CD4-positive, alpha-beta T cell treated with Interleukin-15 for 1 hour (primary cell): ENCODE measurements around the gene SYNE4.
A peak's percentile ranks its signal among the peaks of the same experiment; 100 is the strongest.

Experiments used
- DNase-seq: peaks from one replicate; pipeline ENCODE4 v3.0.0-alpha.2; 2020

Gene SYNE4

DNA sequence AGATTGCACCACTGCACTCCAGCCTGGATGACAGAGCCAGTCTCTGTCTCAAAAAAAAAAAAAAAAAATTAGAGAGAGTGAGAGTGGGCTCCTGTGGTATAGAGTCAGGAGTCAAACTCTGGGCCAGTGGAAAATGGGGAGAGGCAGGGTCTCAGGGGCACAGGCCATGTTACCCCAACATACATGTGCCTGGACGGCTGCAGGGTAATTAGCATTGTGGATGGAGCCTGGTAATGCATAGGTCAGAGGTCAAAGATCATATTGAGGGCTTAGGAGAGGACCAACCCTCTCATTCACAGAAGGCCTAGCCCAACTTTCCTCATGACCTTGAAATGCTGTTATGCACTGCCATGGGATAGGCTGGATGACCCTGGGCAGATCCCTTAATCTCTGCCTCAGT is 16.9 kb upstream of the SYNE4 start:
- no peak for DNase-seq

DNA sequence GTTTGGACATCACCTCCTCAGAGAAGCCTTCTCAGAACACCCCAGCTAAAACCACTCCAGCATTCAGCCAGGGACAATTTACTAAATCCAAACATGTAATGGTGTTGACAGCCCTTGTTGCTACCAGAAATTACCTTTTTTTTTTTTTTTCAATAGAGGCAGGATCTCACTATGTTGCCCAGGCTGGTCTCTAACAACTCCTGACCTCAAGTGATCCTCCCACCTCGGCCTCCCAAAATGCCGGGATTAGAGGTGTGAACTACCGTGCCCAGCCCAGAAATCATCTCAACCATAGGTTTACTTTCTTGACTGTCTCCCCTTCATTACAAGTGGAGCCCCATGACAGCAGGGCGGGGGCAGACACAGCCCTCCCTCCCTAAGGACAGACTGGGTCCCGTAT is 14.8 kb upstream of the SYNE4 start:
- DNase-seq, result no peak

- no peak for DNase-seq
Observed at GRCh38 chr19:36019061-36019670, 10.6 kb upstream of the SYNE4 start.

DNA sequence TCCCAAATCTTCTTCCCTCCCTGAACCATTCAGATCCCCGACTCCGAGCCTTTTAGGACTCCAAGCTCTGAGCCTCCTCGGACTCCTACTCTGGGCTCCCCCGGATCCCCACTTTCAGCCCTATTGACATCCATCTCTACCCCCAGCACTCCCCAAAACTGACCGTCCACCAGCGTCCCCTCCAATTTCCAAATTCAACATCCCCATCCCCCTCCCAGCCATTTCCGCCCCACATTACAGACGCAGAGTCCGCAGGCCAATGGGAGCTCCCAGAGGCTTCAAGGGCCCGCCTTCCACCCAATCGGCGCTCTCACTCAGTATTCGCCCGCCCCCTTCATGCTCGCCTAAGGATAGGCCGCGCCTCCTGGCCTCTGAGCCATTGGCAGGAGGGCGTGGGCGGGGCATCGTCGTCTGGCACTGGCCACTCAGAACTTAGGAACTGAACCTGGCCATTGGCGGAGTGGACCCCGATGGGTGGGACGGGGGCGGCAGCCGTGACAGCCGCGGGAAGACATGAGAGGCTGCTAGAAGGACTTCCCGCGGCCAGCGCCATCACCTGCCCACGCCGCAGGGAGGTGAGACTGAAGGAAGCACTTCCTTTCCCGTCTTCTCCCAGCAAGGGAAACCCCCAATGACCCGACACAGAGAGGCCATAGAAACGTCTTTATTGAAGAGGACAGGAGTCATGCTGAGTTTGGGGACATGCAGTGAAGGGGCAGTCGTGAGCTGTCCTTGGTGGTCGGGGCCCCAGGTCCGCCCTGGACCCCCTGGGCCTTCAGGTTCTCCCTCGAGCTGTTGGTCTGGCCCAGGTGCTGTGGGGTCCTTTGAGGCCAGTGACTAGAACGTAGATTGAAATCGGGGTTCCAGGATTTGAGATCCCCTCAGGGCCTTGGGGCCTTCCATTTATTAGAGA is 5.7 kb upstream of the SYNE4 start, which contains the start of gene ALKBH6:
ALKBH6 (minus strand) TSS at position 202 of the 913 bp plus-strand sequence. CDS start 816 bp downstream, outside the sequence.
- peak; percentile 99 for DNase-seq

DNA sequence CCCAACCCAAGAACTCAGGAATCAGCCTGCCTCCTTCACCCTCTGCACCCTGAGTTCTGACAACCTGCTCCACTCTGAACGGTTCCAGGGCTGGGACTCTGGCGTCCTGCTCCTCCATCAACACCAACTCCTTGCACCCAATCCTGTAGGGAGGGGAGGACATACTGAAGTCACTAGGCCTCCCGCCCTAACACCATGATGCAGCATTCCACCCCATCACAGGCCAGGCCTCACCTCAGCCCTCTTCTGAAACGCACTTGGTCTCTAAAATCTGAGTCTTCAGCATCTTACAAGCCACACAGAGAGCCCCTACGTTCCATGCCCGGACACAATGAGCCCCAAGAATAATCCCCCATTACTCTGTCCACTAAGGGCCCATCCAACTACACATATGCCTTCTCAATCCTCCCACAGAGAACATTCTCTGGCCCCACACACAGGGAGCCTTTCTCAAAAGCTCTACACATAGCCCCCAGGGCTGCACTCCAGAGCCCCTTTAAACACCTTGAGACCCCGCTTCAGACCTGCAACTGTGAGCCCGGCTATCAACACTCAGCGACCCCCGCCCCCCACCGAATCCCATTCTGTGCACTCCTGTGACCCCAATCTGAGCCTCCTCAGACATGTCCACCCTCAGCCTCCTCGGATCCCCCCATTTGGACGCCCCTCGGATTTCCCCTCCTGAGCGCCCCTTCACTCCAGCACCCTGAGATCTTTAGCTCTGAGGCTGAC is 4.8 kb upstream of the SYNE4 start:
- DNase-seq, result no peak

DNA sequence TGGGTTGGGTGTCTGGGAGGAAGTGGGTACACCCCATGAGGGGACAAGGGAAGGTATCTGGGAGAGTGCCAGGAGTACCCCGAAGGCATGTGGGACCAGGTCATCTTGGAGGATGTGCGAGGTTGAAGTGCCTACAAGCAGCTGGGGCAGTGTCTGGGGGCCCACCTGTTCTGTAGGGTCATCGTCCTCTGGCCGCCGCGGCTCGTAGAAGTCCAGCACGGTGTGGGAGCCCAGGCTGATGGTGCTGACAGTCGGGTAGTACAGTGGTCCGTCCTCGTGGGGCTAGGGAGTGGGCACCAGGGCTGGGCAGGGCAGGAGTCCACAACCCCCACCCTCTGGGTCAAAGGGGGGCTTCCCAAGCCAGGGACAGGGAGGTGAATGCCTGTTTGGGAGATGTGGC is 1.8 kb upstream of the SYNE4 start:
- DNase-seq, result no peak

DNA sequence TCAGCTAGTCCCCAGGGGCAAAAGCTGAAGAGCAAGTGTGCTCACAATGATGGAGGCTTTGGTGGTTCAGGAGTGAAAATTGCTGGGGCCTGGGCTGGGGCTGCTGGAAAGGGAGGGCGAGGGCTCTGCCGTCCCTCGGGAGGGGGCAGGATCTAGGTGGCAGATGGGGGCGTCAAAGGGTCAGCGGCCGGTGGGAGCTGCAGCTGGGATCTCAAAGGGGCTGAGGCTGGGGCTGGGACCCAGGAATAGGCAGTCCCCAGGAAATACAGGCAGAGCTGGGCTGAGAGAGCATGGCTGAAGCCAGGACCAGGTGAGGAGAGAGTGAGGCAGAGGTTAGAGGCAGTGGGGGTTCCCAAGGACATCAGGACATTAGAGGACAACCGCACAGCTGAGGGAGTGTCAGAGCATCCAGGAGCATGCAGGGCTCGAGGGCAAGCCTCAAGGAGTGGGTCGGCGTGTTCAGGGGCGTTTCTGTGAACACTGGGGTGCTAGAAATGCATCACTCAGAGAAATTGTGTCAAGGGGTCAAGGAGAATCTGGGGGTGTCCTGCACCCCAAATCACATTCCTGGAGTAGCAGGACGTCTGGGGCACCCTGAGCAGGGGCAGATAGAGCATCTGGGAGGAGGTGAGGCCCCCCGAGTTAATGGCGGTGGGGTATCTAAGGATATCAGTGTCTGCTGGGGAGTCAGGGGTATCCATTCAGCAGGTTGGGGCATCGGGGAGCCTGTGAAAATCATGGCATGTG is 1.2 kb upstream of the SYNE4 start:
- no peak for DNase-seq

GRCh38 chr19:36009220-36009619 is 607 bp upstream of the SYNE4 start:
- peak; percentile 34 for DNase-seq

- no peak for DNase-seq
Observed at GRCh38 chr19:36006955-36007354, 1.7 kb downstream of the SYNE4 start.

- no peak for DNase-seq
Observed at GRCh38 chr19:36003284-36003683, 5.3 kb downstream of the SYNE4 start.

DNA sequence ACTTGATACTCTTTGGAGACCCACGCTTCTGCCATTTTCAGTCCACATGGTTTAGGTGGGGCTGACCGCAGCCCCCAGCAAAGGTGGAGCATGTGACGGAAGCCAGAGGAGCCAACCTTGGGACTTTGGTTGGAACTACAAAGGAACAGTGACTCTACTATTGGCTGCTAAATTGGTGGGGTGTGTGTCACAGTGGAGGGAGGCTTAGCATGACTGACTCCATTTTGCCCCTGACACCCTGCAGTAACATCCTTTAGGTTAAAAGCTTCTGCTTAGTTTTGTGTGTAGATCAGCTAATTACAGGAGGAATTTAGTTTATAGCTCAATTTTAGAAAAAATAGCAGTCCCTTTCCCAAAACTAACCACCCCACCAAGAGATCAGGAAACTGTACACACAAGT is 7.0 kb downstream of the SYNE4 start:
- no peak for DNase-seq

GRCh38 chr19:35996777-35997176 is 11.8 kb downstream of the SYNE4 start:
- no peak for DNase-seq

DNA sequence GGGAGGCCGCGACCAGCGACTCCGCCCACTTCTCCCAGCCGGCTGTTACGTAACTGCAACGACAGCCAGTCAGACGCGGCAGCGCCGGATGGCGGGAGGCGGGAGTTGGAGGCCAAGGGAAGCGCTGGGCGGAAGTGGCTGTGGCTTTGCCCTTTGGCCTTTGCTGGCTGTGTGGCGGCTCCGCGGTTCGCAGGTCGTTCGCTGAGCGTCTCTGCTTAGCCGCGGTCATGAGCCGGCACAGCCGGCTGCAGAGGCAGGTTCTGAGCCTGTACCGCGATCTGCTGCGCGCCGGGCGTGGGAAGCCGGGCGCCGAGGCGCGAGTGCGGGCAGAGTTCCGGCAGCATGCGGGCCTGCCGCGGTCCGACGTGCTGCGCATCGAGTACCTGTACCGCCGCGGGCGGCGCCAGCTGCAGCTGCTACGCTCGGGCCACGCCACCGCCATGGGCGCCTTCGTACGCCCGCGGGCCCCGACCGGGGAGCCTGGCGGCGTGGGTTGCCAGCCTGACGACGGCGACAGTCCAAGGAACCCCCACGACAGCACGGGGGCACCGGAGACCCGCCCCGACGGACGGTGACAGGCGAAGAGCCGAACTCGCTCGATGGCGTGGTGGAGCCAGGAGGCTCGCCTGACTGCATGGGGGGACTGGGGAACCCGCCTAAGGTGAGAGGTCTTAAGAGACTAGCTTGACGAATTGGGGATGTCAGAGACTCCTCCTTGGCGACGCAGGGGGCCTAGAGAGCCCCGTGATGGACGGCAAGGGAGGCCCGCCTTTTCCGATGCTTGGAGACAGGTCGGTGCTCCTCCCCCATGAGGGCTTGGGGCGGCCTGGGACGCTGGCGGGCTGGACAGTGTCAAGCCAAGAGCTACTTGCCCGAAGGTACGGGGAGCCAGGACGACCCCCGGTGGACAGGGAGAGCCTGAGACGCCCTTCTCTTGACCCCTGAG is 13.3 kb downstream of the SYNE4 start, which contains the start of gene SDHAF1:
SDHAF1 (plus strand) TSS at position 141 of the 946 bp plus-strand sequence; CDS start at position 228, 87 bp downstream.
- peak; percentile 92 for DNase-seq

DNA sequence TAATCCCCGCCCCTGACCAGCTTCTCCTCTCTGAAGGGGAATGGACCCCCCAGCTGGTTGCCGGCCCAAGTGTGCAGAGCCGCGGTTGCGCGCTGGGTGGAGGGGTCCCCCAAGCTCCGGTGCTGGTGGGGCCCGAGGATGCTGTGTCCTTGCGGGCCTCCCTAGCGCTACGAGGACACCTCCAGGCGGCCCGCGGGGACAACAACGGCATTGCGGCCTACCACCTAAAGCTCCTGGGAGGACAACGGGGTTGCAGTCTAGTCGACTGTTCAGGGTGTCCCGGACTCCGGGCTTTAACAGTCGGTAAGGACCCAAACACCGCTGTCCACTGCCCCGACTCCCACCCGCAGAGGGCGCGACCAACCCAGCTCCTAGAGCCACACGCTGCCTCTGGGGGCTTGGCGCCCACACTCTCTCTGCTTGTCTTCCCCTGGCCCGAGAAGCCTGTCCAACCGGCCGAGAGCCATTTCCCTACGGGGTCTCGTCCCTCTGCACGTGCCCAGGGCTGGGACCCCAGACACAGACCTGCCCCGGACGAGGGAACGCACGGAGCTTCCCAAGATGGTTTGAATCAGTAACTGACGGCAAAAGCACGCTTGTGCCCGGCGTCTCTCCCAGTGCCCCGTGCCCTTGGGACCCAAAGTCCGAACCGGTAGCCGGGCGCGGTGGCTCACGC is 14.6 kb downstream of the SYNE4 start:
- no peak for DNase-seq

DNA sequence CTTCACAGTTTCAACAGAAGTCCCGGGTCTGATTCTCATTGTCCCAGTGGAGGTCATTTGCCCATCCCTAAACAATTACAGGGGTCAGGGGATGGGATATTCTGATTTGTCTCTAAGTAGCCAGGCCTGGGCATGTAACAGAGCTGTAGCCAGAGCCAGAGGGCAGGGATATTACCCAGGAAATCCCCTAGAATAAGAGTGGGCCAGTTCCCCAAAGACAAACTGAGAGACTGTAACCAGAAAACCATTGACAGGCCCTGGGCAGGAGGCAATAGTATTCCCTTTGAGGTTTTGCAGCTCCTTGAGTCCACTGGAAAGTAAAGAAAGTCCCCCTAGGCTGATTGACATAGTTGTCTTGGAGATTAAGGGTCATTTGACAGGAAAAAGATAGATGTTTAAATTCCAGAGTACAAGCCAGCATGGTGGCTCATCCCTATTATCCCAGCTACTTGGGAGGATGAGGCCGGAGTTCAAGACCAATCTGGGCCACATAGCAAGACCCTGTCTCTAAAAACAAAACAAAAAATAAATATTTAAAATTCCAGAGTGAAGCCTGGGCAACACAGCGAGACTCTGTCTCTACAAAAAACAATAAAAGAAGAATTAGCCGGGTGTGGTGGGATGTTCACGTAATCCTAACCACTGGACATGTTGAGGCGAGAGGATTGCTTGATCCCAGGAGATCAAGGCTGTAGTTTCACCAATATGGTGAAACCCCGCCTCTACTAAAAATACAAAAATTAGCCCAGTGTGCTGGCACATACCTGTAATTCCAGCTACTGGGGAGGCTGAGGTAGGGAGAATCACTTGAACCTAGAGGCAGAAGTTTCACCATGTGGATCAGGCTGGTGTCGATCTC is 15.5 kb downstream of the SYNE4 start:
- no peak for DNase-seq

DNA sequence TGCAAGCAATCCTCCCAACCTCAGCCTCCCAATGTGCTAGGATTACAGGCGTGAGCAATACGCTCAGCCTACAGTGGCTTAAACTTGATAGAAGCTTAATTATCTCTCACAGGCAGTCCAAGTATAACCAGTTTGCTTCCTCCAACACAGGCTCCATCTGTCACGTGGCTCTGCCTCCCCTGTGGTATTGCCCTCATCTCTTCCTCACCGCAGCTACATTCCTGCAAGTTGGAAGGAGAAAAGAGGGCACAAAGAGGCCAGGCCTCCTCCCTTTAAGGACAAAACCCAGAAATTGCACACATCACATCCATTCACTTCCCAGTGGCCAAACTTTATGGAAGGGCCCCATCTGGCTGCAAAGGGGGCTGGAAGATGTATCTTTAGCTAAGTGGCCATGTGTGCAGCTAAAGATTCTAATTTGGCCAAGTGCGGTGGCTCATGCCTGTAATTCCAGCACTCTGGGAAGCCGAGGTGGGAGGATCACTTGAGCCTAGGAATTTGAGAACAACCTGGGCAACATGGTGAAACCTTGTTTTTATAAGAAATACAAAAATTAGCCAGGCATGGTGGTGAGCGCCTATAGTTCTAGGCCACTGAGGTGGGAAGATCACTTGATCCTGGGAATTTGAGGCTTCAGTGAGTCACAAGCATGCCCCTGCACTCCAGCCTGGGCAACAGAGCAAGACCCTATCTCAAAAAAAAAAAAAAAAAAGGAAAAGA is 16.7 kb downstream of the SYNE4 start:
- DNase-seq, result no peak

GRCh38 chr19:35990771-35991730 is 17.6 kb downstream of the SYNE4 start:
- DNase-seq, result no peak

DNA sequence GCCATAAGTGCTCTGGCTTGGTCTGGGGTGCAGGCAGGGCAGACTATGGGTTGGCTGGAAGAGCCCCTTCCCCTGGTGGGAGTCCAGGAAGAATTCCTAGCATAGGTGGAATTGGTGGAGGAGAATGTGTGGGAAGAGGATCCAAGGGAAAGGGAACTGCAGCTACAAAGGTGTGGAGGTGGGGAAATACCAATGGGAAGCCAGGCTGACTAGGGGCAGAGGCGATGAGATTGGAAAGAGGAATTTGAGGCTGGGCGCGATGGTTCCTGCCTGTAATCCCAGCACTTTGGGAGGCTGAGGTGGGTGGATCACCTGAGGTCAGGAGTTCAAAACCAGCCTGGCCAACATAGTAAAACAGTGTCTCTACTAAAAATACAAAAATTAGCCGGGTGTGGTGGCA is 18.5 kb downstream of the SYNE4 start:
- DNase-seq, result no peak
